CD14-positive monocyte (primary cell): Measurements from ENCODE around the gene THAP7. TPM values are rescaled to one million over a fixed set of nuclear protein-coding genes. Genes with fewer than 3 reads are reported as not detected.

Experiments used
- DNase-seq, 3 donors: peaks; one replicate each; pipeline ENCODE4 v3.0.0-alpha.2; 2011 to 2022
- H2AFZ ChIP-seq: 2 replicates; pipeline ENCODE4 v1.6.0; 2012; ENCODE audit warnings: mild to moderate bottlenecking, low read depth, low read length, inconsistent platforms; ENCODE audit not compliant: insufficient read depth, poor library complexity, severe bottlenecking
- H3K27ac ChIP-seq, 2 donors: 1 replicate in 1 of 2; 2 replicates in 1 of 2; pipeline ENCODE4 v1.5.1; 2012 to 2013; ENCODE audit warnings: low read length in 2 of 2, control low read depth in 1 of 2, inconsistent platforms in 1 of 2, low read depth in 1 of 2, mild to moderate bottlenecking in 1 of 2
- H3K27me3 ChIP-seq, 2 donors: one replicate each; pipeline versions ENCODE4 v1.6.0 to v1.6.1; 2011 to 2013; ENCODE audit warnings: low read length in 2 of 2; ENCODE audit not compliant: control insufficient read depth in 2 of 2, insufficient read depth in 2 of 2
- H3K36me3 ChIP-seq, 2 donors: replicated peaks in 1 of 2; 1 replicate in 1 of 2; 2 replicates in 1 of 2; pipeline versions ENCODE4 v1.5.1 to v1.6.1; 2012 to 2013; ENCODE audit warnings: low read length in 2 of 2, control low read depth in 1 of 2, inconsistent platforms in 1 of 2, mild to moderate bottlenecking in 1 of 2; ENCODE audit not compliant: insufficient read depth in 2 of 2, control insufficient read depth in 1 of 2
- H3K4me1 ChIP-seq, 2 donors: 1 replicate in 1 of 2; 2 replicates in 1 of 2; pipeline versions ENCODE4 v1.5.1 to v1.6.1; 2012 to 2013; ENCODE audit warnings: low read length in 2 of 2, control low read depth in 1 of 2, inconsistent platforms in 1 of 2, mild to moderate bottlenecking in 1 of 2, moderate library complexity in 1 of 2; ENCODE audit not compliant: insufficient read depth in 2 of 2, control insufficient read depth in 1 of 2
- H3K4me2 ChIP-seq: replicated peaks from 2 replicates; pipeline ENCODE3; 2012; ENCODE audit warnings: low read length, moderate library complexity, mild to moderate bottlenecking; ENCODE audit not compliant: poor library complexity, severe bottlenecking; ENCODE audit errors: extremely low read depth
- H3K4me3 ChIP-seq, 3 experiments: fragments of 200-600 bp in 1 of 3; sonication (generic) in 1 of 3; replicated peaks in 1 of 3; 1 replicate in 2 of 3; 2 replicates in 1 of 3; pipeline ENCODE4 v1.5.1; 2011 to 2013; ENCODE audit warnings: low read length in 3 of 3, mild to moderate bottlenecking in 3 of 3, control low read depth in 2 of 3, low read depth in 2 of 3, inconsistent platforms in 1 of 3, moderate library complexity in 1 of 3
- H3K79me2 ChIP-seq: 2 replicates; pipeline ENCODE4 v1.6.0; 2012; ENCODE audit warnings: mild to moderate bottlenecking, control low read depth, inconsistent platforms, low read length, moderate library complexity; ENCODE audit not compliant: insufficient read depth
- H3K9ac ChIP-seq: 2 replicates; pipeline ENCODE4 v1.6.0; 2017; ENCODE audit warnings: low read length, mild to moderate bottlenecking; ENCODE audit not compliant: insufficient read depth, poor library complexity, severe bottlenecking
- H3K9me3 ChIP-seq, 2 donors: replicated peaks in 1 of 2; 1 replicate in 1 of 2; 2 replicates in 1 of 2; pipeline versions ENCODE4 v1.5.1 to v1.6.1; 2012 to 2013; ENCODE audit warnings: low read length in 2 of 2, control low read depth in 1 of 2; ENCODE audit not compliant: control insufficient read depth in 1 of 2, insufficient read depth in 1 of 2
- H4K20me1 ChIP-seq: 2 replicates; pipeline ENCODE4 v1.6.0; 2012; ENCODE audit warnings: mild to moderate bottlenecking, low read length, control low read depth, moderate library complexity; ENCODE audit not compliant: insufficient read depth
- H3K27ac Mint-ChIP-seq, 7 donors: one replicate each; pipeline ENCODE4 v1.8.0; 2020; ENCODE audit warnings: mild to moderate bottlenecking in 7 of 7, mixed read lengths in 7 of 7, moderate library complexity in 6 of 7, inconsistent platforms in 2 of 7
- H3K27me3 Mint-ChIP-seq, 3 donors: one replicate each; pipeline ENCODE4 v1.8.0; 2021 to 2022; ENCODE audit warnings: low read depth in 3 of 3, mild to moderate bottlenecking in 3 of 3, mixed read lengths in 3 of 3, moderate library complexity in 3 of 3, inconsistent platforms in 1 of 3
- H3K36me3 Mint-ChIP-seq, 2 donors: one replicate each; pipeline ENCODE4 v1.8.0; 2020; ENCODE audit warnings: mixed read lengths in 2 of 2, inconsistent platforms in 1 of 2, mild to moderate bottlenecking in 1 of 2
- H3K4me1 Mint-ChIP-seq: one replicate; pipeline ENCODE4 v1.8.0; 2020; ENCODE audit warnings: mild to moderate bottlenecking, mixed read lengths
- H3K4me3 Mint-ChIP-seq, 2 donors: one replicate each; pipeline ENCODE4 v1.8.0; 2020; ENCODE audit warnings: mild to moderate bottlenecking in 2 of 2, mixed read lengths in 2 of 2, moderate library complexity in 1 of 2
- H3K9me3 Mint-ChIP-seq, 7 donors: one replicate each; pipeline ENCODE4 v1.8.0; 2020 to 2022; ENCODE audit warnings: mixed read lengths in 7 of 7, mild to moderate bottlenecking in 6 of 7, moderate library complexity in 6 of 7, inconsistent platforms in 2 of 7
- WGBS: methylation state at CpG from one replicate; pipeline ENCODE4 v1.1.5; 2013; ENCODE audit warnings: missing lambda C conversion rate; ENCODE audit not compliant: insufficient coverage; 5-methylcytosine and 5-hydroxymethylcytosine counted together
- intact Hi-C, 2 donors: fragments of 100-400 bp; cut with micrococcal nuclease; formaldehyde crosslinking; loops; one replicate each; pipeline versions ENCODE4 v1.15.0 to v1.15.1; 2023
- polyA plus RNA-seq, 3 donors: library from polyadenylated mRNA; depleted of rRNA in 1 of 3; unstranded in 2 of 3; stranded (reverse) in 1 of 3; fragments of 300-500 nt in 2 of 3; fragments of >200 nt in 1 of 3; fragmentation: Illumina TruSeq in 2 of 3; gene quantifications; 1 replicate in 2 of 3; 2 replicates in 1 of 3; pipeline ENCODE4 v1.2.3, GENCODE V29; 2012 to 2021
- TF ChIP-seq, protein P1 (sequence below): fragments of 200-600 bp; IDR thresholded peaks from one replicate; pipeline ENCODE4 v1.8.0; 2022; ENCODE audit warnings: antibody characterized with exemption, mild to moderate bottlenecking

THAP7 gene
- polyA plus RNA-seq, 3 donors = 18.4 to 22.9 (median 19.8) TPM

DNA sequence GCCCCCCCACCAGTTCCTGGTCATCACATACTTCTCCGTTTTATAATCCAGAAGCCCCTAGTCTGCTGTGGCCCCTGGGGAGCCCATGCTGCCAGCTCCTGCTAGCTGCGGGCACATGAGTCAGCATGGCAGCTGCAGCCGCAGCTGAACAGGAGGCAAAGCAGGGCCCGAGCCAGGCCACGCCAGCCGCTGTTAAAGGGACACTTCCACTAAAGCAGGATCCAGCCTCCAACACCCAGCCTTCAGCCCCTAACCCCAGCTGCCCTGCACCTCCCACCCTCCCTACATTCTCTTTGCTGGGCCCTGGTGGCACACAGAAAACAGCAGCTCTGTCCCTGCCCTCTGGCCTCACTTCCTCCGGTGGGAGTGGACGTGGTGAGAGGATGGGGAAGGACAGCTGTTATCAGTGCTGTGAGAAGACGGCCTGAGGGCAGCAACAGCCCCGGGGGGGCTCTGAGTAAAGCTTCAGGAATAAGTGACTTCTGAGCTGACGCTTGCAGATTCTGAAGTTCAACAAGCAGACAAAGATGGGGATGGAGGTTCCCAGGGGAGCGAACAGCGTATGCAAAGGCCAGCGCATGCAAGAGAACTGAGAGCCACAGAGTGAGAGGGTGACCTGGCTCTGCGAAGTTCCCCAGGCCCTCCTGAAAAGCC is 43.1 kb upstream of the THAP7 start:
- H3K27ac Mint-ChIP-seq = peak overlapping the region; percentile 32 to 94 (median 68)
- H3K9me3 ChIP-seq = no peaks in the 10 kb centered on the region
- H3K4me1 Mint-ChIP-seq = peaks cover 24% of the 10 kb centered on the region
- H3K4me2 ChIP-seq = peak overlapping the region; percentile 64
- H3K9me3 Mint-ChIP-seq = peaks cover 0 to 3% (median 0%) of the 10 kb centered on the region in 7 donors
- H3K27me3 ChIP-seq = peaks cover 0 to 5% of the 10 kb centered on the region in 2 donors
- peaks cover 14 to 21% of the 10 kb centered on the region in 2 donors for H3K4me1 ChIP-seq
- no peaks in the 10 kb centered on the region for H4K20me1 ChIP-seq
- H3K9ac ChIP-seq = peak overlapping the region; percentile 38
- peak overlapping the region; percentile 70 to 97 for H3K4me3 Mint-ChIP-seq
- H3K36me3 Mint-ChIP-seq = no peaks in the 10 kb centered on the region
- TF ChIP-seq, protein P1, sequence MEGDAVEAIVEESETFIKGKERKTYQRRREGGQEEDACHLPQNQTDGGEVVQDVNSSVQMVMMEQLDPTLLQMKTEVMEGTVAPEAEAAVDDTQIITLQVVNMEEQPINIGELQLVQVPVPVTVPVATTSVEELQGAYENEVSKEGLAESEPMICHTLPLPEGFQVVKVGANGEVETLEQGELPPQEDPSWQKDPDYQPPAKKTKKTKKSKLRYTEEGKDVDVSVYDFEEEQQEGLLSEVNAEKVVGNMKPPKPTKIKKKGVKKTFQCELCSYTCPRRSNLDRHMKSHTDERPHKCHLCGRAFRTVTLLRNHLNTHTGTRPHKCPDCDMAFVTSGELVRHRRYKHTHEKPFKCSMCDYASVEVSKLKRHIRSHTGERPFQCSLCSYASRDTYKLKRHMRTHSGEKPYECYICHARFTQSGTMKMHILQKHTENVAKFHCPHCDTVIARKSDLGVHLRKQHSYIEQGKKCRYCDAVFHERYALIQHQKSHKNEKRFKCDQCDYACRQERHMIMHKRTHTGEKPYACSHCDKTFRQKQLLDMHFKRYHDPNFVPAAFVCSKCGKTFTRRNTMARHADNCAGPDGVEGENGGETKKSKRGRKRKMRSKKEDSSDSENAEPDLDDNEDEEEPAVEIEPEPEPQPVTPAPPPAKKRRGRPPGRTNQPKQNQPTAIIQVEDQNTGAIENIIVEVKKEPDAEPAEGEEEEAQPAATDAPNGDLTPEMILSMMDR = no peak
- intact Hi-C loops = loop anchor here in 1 of 2 donors (10.0 kb wide), 1 partner anchor 60 kb away; the partner anchor contains the start of gene LZTR1
- peaks cover 14 to 19% (median 17%) of the 10 kb centered on the region in 3 donors for H3K27me3 Mint-ChIP-seq
- 5% methylated on average over 15 of the region's 15 CpGs for WGBS
- no peak overlapping the region for H3K27ac ChIP-seq
- DNase-seq = peak in 2 of 3 donors; percentile 9 to 17
- peak overlapping the region in 2 of 3 experiments; percentile 13 to 68 for H3K4me3 ChIP-seq
- no peaks in the 10 kb centered on the region for H3K36me3 ChIP-seq
- H2AFZ ChIP-seq = peak overlapping the region; percentile 65
- H3K79me2 ChIP-seq = no peaks in the 10 kb centered on the region

GRCh38 chr22:21043860-21044535 is 42.1 kb upstream of the THAP7 start:
- no peak overlapping the region for H2AFZ ChIP-seq
- H3K27ac Mint-ChIP-seq = no peak overlapping the region
- no peak overlapping the region for H3K4me3 Mint-ChIP-seq
- H3K9me3 Mint-ChIP-seq = peaks cover 0 to 3% (median 0%) of the 10 kb centered on the region in 7 donors
- TF ChIP-seq, protein P1 = no peak
- H4K20me1 ChIP-seq = no peaks in the 10 kb centered on the region
- H3K36me3 Mint-ChIP-seq = no peaks in the 10 kb centered on the region
- DNase-seq = no peak
- H3K4me1 ChIP-seq = peaks cover 14 to 21% of the 10 kb centered on the region in 2 donors
- peaks cover 14 to 19% (median 17%) of the 10 kb centered on the region in 3 donors for H3K27me3 Mint-ChIP-seq
- H3K27ac ChIP-seq = no peak overlapping the region
- peaks cover 0 to 5% of the 10 kb centered on the region in 2 donors for H3K27me3 ChIP-seq
- H3K9me3 ChIP-seq = no peaks in the 10 kb centered on the region
- no peaks in the 10 kb centered on the region for H3K36me3 ChIP-seq
- H3K4me3 ChIP-seq = no peak overlapping the region
- 77% methylated on average over 2 of the region's 15 CpGs for WGBS
- intact Hi-C loops = loop anchor here in 1 of 2 donors (10.0 kb wide), 1 partner anchor 59 kb away; the partner anchor contains the start of gene LZTR1
- no peak overlapping the region for H3K9ac ChIP-seq
- peaks cover 24% of the 10 kb centered on the region for H3K4me1 Mint-ChIP-seq
- no peaks in the 10 kb centered on the region for H3K79me2 ChIP-seq
- H3K4me2 ChIP-seq = no peak overlapping the region
